WTC11 (cell line): ENCODE results near the gene S100A12. TPM values are rescaled to one million over a fixed set of nuclear protein-coding genes. Genes with fewer than 3 reads are reported as not detected.
"Not testable (repeated sequence)": the region's sequence is repeated elsewhere in the genome, so short reads cannot be mapped to it uniquely, and the experiment has no call there.

Experiments
- ATAC-seq: fragments of 200-7000 bp; cut with Tn5 transposase; 2 replicates; pipeline ENCODE4 v1.10.0; 2021; ENCODE audit warnings: mild to moderate bottlenecking, moderate library complexity
- CTCF ChIA-PET: fragments of 300-600 bp; sonication (Branson Sonifier 250); formaldehyde crosslinking; loops from one replicate; lab custom pipeline; 2021; ENCODE audit warnings: antibody characterized with exemption; lab: Charles Lee
- POLR2A ChIA-PET: fragments of 350-600 bp; sonication (Branson Sonifier 250); formaldehyde crosslinking; loops from one replicate; lab custom pipeline; 2021; ENCODE audit warnings: antibody characterized with exemption; lab: Charles Lee
- DNase-seq: peaks from one replicate; pipeline ENCODE4 v3.0.0; 2021; ENCODE audit warnings: low spot score
- H3K27ac Mint-ChIP-seq: 2 replicates; pipeline ENCODE4 v1.8.0; 2021; ENCODE audit warnings: mixed read lengths
- H3K27me3 Mint-ChIP-seq: 2 replicates; pipeline ENCODE4 v1.8.0; 2021; ENCODE audit warnings: low read depth, mild to moderate bottlenecking, moderate library complexity, mixed read lengths
- H3K36me3 Mint-ChIP-seq: 2 replicates; pipeline ENCODE4 v1.8.0; 2021; ENCODE audit warnings: mixed read lengths
- H3K4me1 Mint-ChIP-seq: 2 replicates; pipeline ENCODE4 v1.8.0; 2022; ENCODE audit warnings: mixed read lengths
- H3K4me3 Mint-ChIP-seq: 2 replicates; pipeline ENCODE4 v1.8.0; 2021; ENCODE audit warnings: mild to moderate bottlenecking, moderate library complexity, mixed read lengths
- H3K9me3 Mint-ChIP-seq: 2 replicates; pipeline ENCODE4 v1.8.0; 2021; ENCODE audit warnings: mixed read lengths
- ATF1 ChIP-seq: sonication (generic); formaldehyde crosslinking; IDR thresholded peaks from 2 replicates; pipeline ENCODE4 v1.8.1; 2023; ENCODE audit warnings: mild to moderate bottlenecking, moderate library complexity, missing genetic modification reagents
- ESRRA ChIP-seq: sonication (generic); formaldehyde crosslinking; IDR thresholded peaks from 2 replicates; pipeline ENCODE4 v1.8.1; 2022; ENCODE audit warnings: mild to moderate bottlenecking, missing genetic modification reagents, borderline replicate concordance
- FOXP1 ChIP-seq: sonication (generic); formaldehyde crosslinking; IDR thresholded peaks from 2 replicates; pipeline ENCODE4 v1.8.0; 2022; ENCODE audit warnings: missing genetic modification reagents, mild to moderate bottlenecking, moderate library complexity, borderline replicate concordance
- KAT7 ChIP-seq: sonication (generic); formaldehyde crosslinking; IDR thresholded peaks from 2 replicates; pipeline ENCODE4 v1.8.1; 2023; ENCODE audit warnings: missing genetic modification reagents, mild to moderate bottlenecking, borderline replicate concordance
- MXD4 ChIP-seq: fragments of 250-450 bp; sonication (Bioruptor Pico); IDR thresholded peaks from 2 replicates; pipeline ENCODE4 v1.8.0; 2021; ENCODE audit warnings: mild to moderate bottlenecking, moderate library complexity, borderline replicate concordance
- MYBL2 ChIP-seq: sonication (generic); formaldehyde crosslinking; IDR thresholded peaks from 2 replicates; pipeline ENCODE4 v1.8.1; 2023; ENCODE audit warnings: mild to moderate bottlenecking, moderate library complexity, missing genetic modification reagents
- NR2C2 ChIP-seq: sonication (generic); formaldehyde crosslinking; IDR thresholded peaks from 2 replicates; pipeline ENCODE4 v1.8.0; 2022; ENCODE audit warnings: mild to moderate bottlenecking, missing genetic modification reagents
- NR3C1 ChIP-seq: sonication (generic); formaldehyde crosslinking; conservative IDR thresholded peaks from 2 replicates; pipeline ENCODE4 v1.8.1; 2023; ENCODE audit warnings: low read depth, mild to moderate bottlenecking, missing genetic modification reagents
- TEAD4 ChIP-seq: sonication (generic); formaldehyde crosslinking; IDR thresholded peaks from 2 replicates; pipeline ENCODE4 v1.8.0; 2022; ENCODE audit warnings: mild to moderate bottlenecking, missing genetic modification reagents
- total RNA-seq: library from RNA; stranded (reverse); gene quantifications from 3 replicates; pipeline ENCODE4 v1.2.3, GENCODE V29; 2021
- TF ChIP-seq, protein P1 (sequence below): sonication (generic); formaldehyde crosslinking; IDR thresholded peaks from 2 replicates; pipeline ENCODE4 v1.8.1; 2022; ENCODE audit warnings: low read depth, mild to moderate bottlenecking, moderate library complexity, missing genetic modification reagents, borderline replicate concordance
- TF ChIP-seq, protein P2 (sequence below): sonication (generic); formaldehyde crosslinking; conservative IDR thresholded peaks from 2 replicates; pipeline ENCODE4 v1.8.1; 2023; ENCODE audit warnings: mild to moderate bottlenecking, low read depth, missing genetic modification reagents, moderate library complexity
- TF ChIP-seq, protein P3 (sequence below): sonication (generic); formaldehyde crosslinking; IDR thresholded peaks from 2 replicates; pipeline ENCODE4 v1.8.0; 2022; ENCODE audit warnings: mild to moderate bottlenecking, missing genetic modification reagents
- TF ChIP-seq, protein P4 (sequence below): fragments of 250-450 bp; sonication (Bioruptor Pico); IDR thresholded peaks from 2 replicates; pipeline ENCODE4 v1.9.0; 2021; ENCODE audit warnings: mild to moderate bottlenecking
- TF ChIP-seq, protein P5 (sequence below): sonication (generic); formaldehyde crosslinking; IDR thresholded peaks from 2 replicates; pipeline ENCODE4 v1.8.1; 2023; ENCODE audit warnings: mild to moderate bottlenecking, missing genetic modification reagents, borderline replicate concordance
- TF ChIP-seq, protein P6 (sequence below): sonication (generic); formaldehyde crosslinking; IDR thresholded peaks from 2 replicates; pipeline ENCODE4 v1.8.0; 2022; ENCODE audit warnings: mild to moderate bottlenecking, missing genetic modification reagents

The S100A12 gene
- total RNA-seq, 1 experiment from 2014 or later: not detected

DNA sequence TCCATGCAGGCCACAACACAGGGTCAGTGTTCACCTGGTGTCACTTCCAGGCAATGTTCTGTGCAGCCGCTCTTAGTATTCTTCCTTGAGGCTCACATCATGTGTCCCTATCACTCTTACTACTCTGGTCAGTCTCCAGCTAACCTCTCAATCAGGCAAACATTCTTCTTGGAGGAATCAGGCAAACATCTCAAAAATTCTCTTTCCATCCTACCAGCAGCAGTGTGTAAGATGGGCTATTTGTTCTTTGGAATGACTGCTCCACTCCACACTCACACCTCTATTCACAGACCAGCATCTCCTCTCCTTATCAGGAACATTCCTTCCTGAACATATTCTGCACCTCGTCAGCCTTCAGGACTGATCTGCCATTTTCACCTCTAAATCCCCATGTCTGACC is 44.9 kb upstream of the S100A12 start:
- Mint-ChIP-seq H3K27ac (no peak overlapping the region), H3K27me3 (peaks cover 7% of the 10 kb centered on the region), H3K4me1 (no peaks in the 10 kb centered on the region), H3K4me3 (no peak overlapping the region), H3K9me3 (no peaks in the 10 kb centered on the region), H3K36me3 (no peaks in the 10 kb centered on the region)
- DNase-seq (no peak), ATAC-seq (no peak)
- POLR2A ChIA-PET: no interaction called here
- CTCF ChIA-PET: no interaction called here
- TF ChIP-seq, protein P1, sequence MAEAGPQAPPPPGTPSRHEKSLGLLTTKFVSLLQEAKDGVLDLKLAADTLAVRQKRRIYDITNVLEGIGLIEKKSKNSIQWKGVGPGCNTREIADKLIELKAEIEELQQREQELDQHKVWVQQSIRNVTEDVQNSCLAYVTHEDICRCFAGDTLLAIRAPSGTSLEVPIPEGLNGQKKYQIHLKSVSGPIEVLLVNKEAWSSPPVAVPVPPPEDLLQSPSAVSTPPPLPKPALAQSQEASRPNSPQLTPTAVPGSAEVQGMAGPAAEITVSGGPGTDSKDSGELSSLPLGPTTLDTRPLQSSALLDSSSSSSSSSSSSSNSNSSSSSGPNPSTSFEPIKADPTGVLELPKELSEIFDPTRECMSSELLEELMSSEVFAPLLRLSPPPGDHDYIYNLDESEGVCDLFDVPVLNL (CRISPR knock-in tag): no peak
- no peak for TF ChIP-seq ESRRA (CRISPR knock-in tag)
- TF ChIP-seq TEAD4 (CRISPR knock-in tag): no peak
- no peak for TF ChIP-seq NR2C2
- TF ChIP-seq, protein P2, sequence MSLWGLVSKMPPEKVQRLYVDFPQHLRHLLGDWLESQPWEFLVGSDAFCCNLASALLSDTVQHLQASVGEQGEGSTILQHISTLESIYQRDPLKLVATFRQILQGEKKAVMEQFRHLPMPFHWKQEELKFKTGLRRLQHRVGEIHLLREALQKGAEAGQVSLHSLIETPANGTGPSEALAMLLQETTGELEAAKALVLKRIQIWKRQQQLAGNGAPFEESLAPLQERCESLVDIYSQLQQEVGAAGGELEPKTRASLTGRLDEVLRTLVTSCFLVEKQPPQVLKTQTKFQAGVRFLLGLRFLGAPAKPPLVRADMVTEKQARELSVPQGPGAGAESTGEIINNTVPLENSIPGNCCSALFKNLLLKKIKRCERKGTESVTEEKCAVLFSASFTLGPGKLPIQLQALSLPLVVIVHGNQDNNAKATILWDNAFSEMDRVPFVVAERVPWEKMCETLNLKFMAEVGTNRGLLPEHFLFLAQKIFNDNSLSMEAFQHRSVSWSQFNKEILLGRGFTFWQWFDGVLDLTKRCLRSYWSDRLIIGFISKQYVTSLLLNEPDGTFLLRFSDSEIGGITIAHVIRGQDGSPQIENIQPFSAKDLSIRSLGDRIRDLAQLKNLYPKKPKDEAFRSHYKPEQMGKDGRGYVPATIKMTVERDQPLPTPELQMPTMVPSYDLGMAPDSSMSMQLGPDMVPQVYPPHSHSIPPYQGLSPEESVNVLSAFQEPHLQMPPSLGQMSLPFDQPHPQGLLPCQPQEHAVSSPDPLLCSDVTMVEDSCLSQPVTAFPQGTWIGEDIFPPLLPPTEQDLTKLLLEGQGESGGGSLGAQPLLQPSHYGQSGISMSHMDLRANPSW (CRISPR knock-in tag): no peak
- TF ChIP-seq, protein P3, sequence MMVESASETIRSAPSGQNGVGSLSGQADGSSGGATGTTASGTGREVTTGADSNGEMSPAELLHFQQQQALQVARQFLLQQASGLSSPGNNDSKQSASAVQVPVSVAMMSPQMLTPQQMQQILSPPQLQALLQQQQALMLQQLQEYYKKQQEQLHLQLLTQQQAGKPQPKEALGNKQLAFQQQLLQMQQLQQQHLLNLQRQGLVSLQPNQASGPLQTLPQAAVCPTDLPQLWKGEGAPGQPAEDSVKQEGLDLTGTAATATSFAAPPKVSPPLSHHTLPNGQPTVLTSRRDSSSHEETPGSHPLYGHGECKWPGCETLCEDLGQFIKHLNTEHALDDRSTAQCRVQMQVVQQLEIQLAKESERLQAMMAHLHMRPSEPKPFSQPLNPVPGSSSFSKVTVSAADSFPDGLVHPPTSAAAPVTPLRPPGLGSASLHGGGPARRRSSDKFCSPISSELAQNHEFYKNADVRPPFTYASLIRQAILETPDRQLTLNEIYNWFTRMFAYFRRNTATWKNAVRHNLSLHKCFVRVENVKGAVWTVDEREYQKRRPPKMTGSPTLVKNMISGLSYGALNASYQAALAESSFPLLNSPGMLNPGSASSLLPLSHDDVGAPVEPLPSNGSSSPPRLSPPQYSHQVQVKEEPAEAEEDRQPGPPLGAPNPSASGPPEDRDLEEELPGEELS (CRISPR knock-in tag): no peak
- no peak for TF ChIP-seq MYBL2
- no peak for TF ChIP-seq KAT7 (CRISPR knock-in tag)
- TF ChIP-seq MXD4 (CRISPR knock-in tag): no peak

DNA sequence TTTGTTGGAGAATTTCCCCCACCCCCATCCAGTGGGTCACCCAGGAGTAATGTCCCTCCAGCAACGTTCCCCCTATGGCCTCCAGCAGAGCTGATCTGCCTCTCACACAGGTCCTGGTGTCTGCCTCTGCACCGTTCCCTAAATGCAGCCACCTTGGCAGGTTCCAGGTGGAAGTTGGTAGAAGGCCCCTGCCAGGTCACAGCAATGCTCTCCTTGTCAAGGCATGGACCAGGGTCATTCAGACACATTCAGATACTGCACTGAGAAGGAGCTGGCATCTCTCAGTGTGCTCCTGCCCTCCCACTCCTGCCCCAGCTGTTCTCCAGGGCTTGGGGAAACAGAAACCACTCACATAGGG is 44.0 kb upstream of the S100A12 start:
- ATAC-seq, H3K4me1 Mint-ChIP-seq, H3K36me3 Mint-ChIP-seq, DNase-seq, H3K9me3 Mint-ChIP-seq, H3K4me3 Mint-ChIP-seq, H3K27ac Mint-ChIP-seq, H3K27me3 Mint-ChIP-seq, POLR2A ChIA-PET: not testable (repeated sequence)
- CTCF ChIA-PET: interaction anchor here (0.5 kb wide), 1 partner anchor 75 kb away, joined by 3 read pairs; no protein-coding TSS in a partner anchor

DNA sequence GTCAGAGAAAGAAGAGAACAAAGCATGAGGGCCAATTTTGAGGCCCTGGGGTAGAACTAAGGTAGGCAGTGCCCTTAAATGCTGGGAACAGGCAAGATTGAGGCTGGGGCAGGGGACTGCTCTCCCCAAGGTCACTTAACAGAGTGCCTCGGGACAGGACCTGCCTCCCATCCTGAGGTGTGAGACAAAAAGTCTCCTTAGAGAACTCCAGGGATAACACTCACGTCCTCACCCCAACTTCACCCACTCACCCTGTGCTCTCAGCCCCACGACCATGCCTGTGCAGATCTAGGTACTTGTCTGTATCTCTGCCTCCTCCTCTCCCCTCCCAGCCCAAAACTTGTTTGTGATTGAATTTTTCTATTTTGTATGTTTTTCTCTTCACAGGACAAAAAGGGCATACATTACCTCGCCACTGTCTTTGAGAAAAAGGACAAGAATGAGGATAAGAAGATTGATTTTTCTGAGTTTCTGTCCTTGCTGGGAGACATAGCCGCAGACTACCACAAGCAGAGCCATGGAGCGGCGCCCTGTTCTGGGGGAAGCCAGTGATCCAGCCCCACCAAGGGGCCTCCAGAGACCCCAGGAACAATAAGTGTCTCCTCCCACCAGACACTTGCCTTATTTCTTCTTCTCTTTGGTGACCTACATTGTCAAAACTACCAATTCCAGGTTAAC is 43.5 kb upstream of the S100A12 start:
- ATAC-seq, DNase-seq, H3K27me3 Mint-ChIP-seq: not testable (repeated sequence)

DNA sequence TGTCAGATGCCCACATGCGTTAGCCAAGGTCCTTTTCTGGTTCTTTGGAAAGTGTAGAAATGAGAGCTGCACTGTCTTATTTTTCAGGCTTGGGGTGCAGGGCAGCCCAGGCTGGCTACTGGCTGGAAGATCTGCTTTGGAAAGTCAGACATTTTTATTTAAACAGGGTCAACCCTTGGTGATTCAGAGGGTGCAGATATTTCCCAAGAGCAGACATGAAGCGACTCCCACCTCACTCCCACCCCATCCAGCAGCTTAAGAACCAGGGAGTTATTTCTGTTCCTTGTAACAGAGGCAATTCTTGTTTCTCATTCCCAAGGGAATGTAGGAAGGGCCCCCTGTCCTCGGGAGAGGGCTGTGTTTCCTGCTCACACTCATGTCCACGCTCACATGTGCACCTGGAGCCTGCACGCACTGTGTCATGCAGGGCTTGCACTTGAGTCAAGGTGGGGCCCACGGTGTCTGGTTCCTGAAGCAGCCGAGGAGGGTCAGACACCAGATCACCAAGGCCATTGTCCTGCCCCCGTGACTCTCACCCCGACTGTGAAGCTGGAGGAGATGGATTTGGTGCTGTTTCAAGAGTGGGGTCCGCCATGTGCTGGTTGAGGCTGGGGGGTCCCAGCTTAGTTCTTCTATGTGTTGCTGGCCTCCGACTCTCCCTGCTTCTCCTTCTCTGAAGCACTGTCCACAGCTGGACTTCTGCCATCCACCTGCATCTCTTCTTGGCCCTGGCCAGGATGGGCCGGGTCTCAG is 41.9 kb upstream of the S100A12 start:
- CTCF ChIA-PET: interaction anchor here (0.6 to 1.1 kb wide), 3 partner anchors 64 to 1906 kb away, joined by 3 to 4 read pairs (median 3); no protein-coding TSS in a partner anchor
- Mint-ChIP-seq H3K27me3 (peaks cover 4% of the 10 kb centered on the region), H3K4me1 (no peaks in the 10 kb centered on the region), H3K4me3 (no peak overlapping the region), H3K9me3 (peaks cover 16% of the 10 kb centered on the region), H3K36me3 (no peaks in the 10 kb centered on the region), H3K27ac (no peak overlapping the region)
- POLR2A ChIA-PET: no interaction called here
- TF ChIP-seq ATF1 (CRISPR knock-in tag) (no peak), NR3C1 (CRISPR knock-in tag) (no peak), FOXP1 (CRISPR knock-in tag) (no peak)
- TF ChIP-seq, protein P4, sequence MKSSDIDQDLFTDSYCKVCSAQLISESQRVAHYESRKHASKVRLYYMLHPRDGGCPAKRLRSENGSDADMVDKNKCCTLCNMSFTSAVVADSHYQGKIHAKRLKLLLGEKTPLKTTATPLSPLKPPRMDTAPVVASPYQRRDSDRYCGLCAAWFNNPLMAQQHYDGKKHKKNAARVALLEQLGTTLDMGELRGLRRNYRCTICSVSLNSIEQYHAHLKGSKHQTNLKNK (CRISPR knock-in tag): no peak
- TF ChIP-seq, protein P5, sequence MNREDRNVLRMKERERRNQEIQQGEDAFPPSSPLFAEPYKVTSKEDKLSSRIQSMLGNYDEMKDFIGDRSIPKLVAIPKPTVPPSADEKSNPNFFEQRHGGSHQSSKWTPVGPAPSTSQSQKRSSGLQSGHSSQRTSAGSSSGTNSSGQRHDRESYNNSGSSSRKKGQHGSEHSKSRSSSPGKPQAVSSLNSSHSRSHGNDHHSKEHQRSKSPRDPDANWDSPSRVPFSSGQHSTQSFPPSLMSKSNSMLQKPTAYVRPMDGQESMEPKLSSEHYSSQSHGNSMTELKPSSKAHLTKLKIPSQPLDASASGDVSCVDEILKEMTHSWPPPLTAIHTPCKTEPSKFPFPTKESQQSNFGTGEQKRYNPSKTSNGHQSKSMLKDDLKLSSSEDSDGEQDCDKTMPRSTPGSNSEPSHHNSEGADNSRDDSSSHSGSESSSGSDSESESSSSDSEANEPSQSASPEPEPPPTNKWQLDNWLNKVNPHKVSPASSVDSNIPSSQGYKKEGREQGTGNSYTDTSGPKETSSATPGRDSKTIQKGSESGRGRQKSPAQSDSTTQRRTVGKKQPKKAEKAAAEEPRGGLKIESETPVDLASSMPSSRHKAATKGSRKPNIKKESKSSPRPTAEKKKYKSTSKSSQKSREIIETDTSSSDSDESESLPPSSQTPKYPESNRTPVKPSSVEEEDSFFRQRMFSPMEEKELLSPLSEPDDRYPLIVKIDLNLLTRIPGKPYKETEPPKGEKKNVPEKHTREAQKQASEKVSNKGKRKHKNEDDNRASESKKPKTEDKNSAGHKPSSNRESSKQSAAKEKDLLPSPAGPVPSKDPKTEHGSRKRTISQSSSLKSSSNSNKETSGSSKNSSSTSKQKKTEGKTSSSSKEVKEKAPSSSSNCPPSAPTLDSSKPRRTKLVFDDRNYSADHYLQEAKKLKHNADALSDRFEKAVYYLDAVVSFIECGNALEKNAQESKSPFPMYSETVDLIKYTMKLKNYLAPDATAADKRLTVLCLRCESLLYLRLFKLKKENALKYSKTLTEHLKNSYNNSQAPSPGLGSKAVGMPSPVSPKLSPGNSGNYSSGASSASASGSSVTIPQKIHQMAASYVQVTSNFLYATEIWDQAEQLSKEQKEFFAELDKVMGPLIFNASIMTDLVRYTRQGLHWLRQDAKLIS (CRISPR knock-in tag): no peak
- TF ChIP-seq, protein P6, sequence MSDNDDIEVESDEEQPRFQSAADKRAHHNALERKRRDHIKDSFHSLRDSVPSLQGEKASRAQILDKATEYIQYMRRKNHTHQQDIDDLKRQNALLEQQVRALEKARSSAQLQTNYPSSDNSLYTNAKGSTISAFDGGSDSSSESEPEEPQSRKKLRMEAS: no peak
- DNase-seq: no peak
- ATAC-seq: no peak

More for the DNA sequence above, 43.5 kb upstream of the S100A12 start:
- H3K4me1 Mint-ChIP-seq, H3K36me3 Mint-ChIP-seq, H3K4me3 Mint-ChIP-seq, H3K27ac Mint-ChIP-seq, CTCF ChIA-PET, POLR2A ChIA-PET: not testable (repeated sequence)
- H3K9me3 Mint-ChIP-seq: peaks cover 12% of the 10 kb centered on the region
